Neural progenitor cell (in vitro differentiated cells): ENCODE results near the gene ARHGEF26. TPM values are rescaled to one million over a fixed set of nuclear protein-coding genes. Genes with fewer than 3 reads are reported as not detected.

ENCODE experiments used
- DNase-seq: peaks from one replicate; pipeline ENCODE4 v3.0.0-alpha.2; 2016; ENCODE audit warnings: low spot score
- H2AFZ ChIP-seq: fragments of 200-600 bp; sonication (generic); replicated peaks from 2 replicates; pipeline ENCODE4 v1.6.1; 2016; ENCODE audit warnings: antibody characterized with exemption
- H3F3A ChIP-seq: fragments of 200-600 bp; sonication (generic); 2 replicates; pipeline ENCODE4 v1.6.1; 2016; ENCODE audit warnings: antibody characterized with exemption, low read depth
- H3K27ac ChIP-seq: fragments of 200-600 bp; sonication (generic); 2 replicates; pipeline ENCODE4 v1.5.1; 2016; ENCODE audit warnings: mild to moderate bottlenecking
- H3K27me3 ChIP-seq: fragments of 200-600 bp; sonication (generic); 2 replicates; pipeline ENCODE4 v1.6.1; 2016; ENCODE audit warnings: mild to moderate bottlenecking, moderate library complexity
- H3K36me3 ChIP-seq: fragments of 200-600 bp; sonication (generic); 2 replicates; pipeline ENCODE4 v1.5.1; 2016
- H3K4me1 ChIP-seq: fragments of 200-600 bp; sonication (generic); 2 replicates; pipeline ENCODE4 v1.6.1; 2016; ENCODE audit warnings: mixed run types
- H3K4me2 ChIP-seq: fragments of 200-600 bp; sonication (generic); 2 replicates; pipeline ENCODE4 v1.6.1; 2016
- H3K4me3 ChIP-seq: fragments of 200-600 bp; sonication (generic); 2 replicates; pipeline ENCODE4 v1.5.1; 2016
- H3K79me2 ChIP-seq: fragments of 200-600 bp; sonication (generic); 2 replicates; pipeline ENCODE4 v1.6.1; 2016; ENCODE audit warnings: low read depth
- H3K9ac ChIP-seq: fragments of 200-600 bp; sonication (generic); 2 replicates; pipeline ENCODE4 v1.6.1; 2016
- H3K9me3 ChIP-seq: fragments of 200-600 bp; sonication (generic); 2 replicates; pipeline ENCODE4 v1.5.1; 2016; ENCODE audit warnings: low read depth
- H4K20me1 ChIP-seq: fragments of 200-600 bp; sonication (generic); 2 replicates; pipeline ENCODE4 v1.6.1; 2016; ENCODE audit warnings: low read depth
- H3K27ac Mint-ChIP-seq: 3 replicates; pipeline ENCODE4 v1.8.0; 2021; ENCODE audit warnings: mixed read lengths
- H3K27me3 Mint-ChIP-seq: 2 replicates; pipeline ENCODE4 v1.8.0; 2022; ENCODE audit warnings: low read depth, mild to moderate bottlenecking, inconsistent platforms, moderate library complexity, mixed read lengths; ENCODE audit not compliant: insufficient read depth
- H3K36me3 Mint-ChIP-seq: 3 replicates; pipeline ENCODE4 v1.8.0; 2021; ENCODE audit warnings: mixed read lengths
- H3K4me1 Mint-ChIP-seq: 3 replicates; pipeline ENCODE4 v1.8.0; 2021; ENCODE audit warnings: mixed read lengths
- H3K4me3 Mint-ChIP-seq: 3 replicates; pipeline ENCODE4 v1.8.0; 2021; ENCODE audit warnings: mild to moderate bottlenecking, moderate library complexity, mixed read lengths
- H3K9me3 Mint-ChIP-seq: 3 replicates; pipeline ENCODE4 v1.8.0; 2020; ENCODE audit warnings: mixed read lengths
- CTCF ChIP-seq: fragments of 200-600 bp; sonication (generic); IDR thresholded peaks from 2 replicates; pipeline ENCODE4 v1.5.1; 2017; ENCODE audit warnings: antibody characterized with exemption, mild to moderate bottlenecking
- EZH2 ChIP-seq: fragments of 200-600 bp; sonication (generic); IDR thresholded peaks from 2 replicates; pipeline ENCODE4 v1.6.1; 2017; ENCODE audit warnings: antibody characterized with exemption, mild to moderate bottlenecking, moderate library complexity
- EZH2phosphoT487 ChIP-seq: fragments of 200-600 bp; sonication (generic); IDR thresholded peaks from 2 replicates; pipeline ENCODE4 v1.6.1; 2017; ENCODE audit warnings: antibody characterized with exemption
- total RNA-seq: library from RNA; depleted of rRNA; stranded (reverse); fragments of >200 nt; gene quantifications from 2 replicates; pipeline ENCODE4 v1.2.3, GENCODE V29; 2015; ENCODE audit warnings: low replicate concordance

Gene ARHGEF26
- 13.4 and 14.0 TPM in 2 replicates for total RNA-seq

GRCh38 chr3:154120961-154121700, at the start of gene ARHGEF26:
TSS of gene ARHGEF26 (plus strand) at chr3:154121390. CDS start at chr3:154121993, 603 bp downstream.
- Histone ChIP-seq H3K27ac (no peak within 1 kb of the TSS), H3K4me2 (peak within 1 kb of the TSS; percentile 93), H3K4me1 (peaks cover 14% of the 10 kb centered on the region), H3F3A (no peaks in the 10 kb centered on the region), H3K4me3 (peak within 1 kb of the TSS; percentile 79), H3K36me3 (no peaks in the 10 kb centered on the region), H3K9ac (no peak within 1 kb of the TSS), H4K20me1 (peaks cover 30% of the 10 kb centered on the region), H2AFZ (peak within 1 kb of the TSS; percentile 99), H3K9me3 (no peaks in the 10 kb centered on the region), H3K79me2 (peaks cover 14% of the 10 kb centered on the region), H3K27me3 (peaks cover 35% of the 10 kb centered on the region)
- H3K27me3 Mint-ChIP-seq = peaks cover 9% of the 10 kb centered on the region
- H3K9me3 Mint-ChIP-seq = no peaks in the 10 kb centered on the region
- TF ChIP-seq EZH2 = no peak
- H3K4me1 Mint-ChIP-seq = peaks cover 37% of the 10 kb centered on the region
- H3K4me3 Mint-ChIP-seq = peak within 1 kb of the TSS; percentile 90
- no peaks in the 10 kb centered on the region for H3K36me3 Mint-ChIP-seq
- peak; percentile 92 for DNase-seq
- H3K27ac Mint-ChIP-seq = peak within 1 kb of the TSS; percentile 31

GRCh38 chr3:154074966-154075365, 46.2 kb upstream of the ARHGEF26 start:
- Histone ChIP-seq H3K9me3 (no peaks in the 10 kb centered on the region), H3K27ac (no peak overlapping the region), H3K4me3 (no peak overlapping the region), H3K4me1 (no peaks in the 10 kb centered on the region), H3K9ac (no peak overlapping the region), H3F3A (no peaks in the 10 kb centered on the region), H3K4me2 (no peak overlapping the region), H4K20me1 (no peaks in the 10 kb centered on the region), H3K79me2 (no peaks in the 10 kb centered on the region), H2AFZ (no peak overlapping the region), H3K27me3 (no peaks in the 10 kb centered on the region), H3K36me3 (no peaks in the 10 kb centered on the region)
- Mint-ChIP-seq H3K9me3 (peaks cover 4% of the 10 kb centered on the region), H3K27ac (no peak overlapping the region), H3K4me1 (no peaks in the 10 kb centered on the region), H3K4me3 (no peak overlapping the region), H3K36me3 (no peaks in the 10 kb centered on the region), H3K27me3 (no peaks in the 10 kb centered on the region)
- no peak for DNase-seq
- no peak for TF ChIP-seq EZH2phosphoT487
- TF ChIP-seq EZH2 = no peak
- no peak for TF ChIP-seq CTCF

GRCh38 chr3:154078672-154079071, 42.5 kb upstream of the ARHGEF26 start:
- Histone ChIP-seq H3K27me3 (no peaks in the 10 kb centered on the region), H3K4me3 (no peak overlapping the region)

More at GRCh38 chr3:154078672-154079071, 42.5 kb upstream of the ARHGEF26 start:
- no peak overlapping the region for H3K9ac ChIP-seq
- no peak overlapping the region for H3K4me3 Mint-ChIP-seq
- TF ChIP-seq EZH2phosphoT487 = no peak
- TF ChIP-seq CTCF = no peak
- TF ChIP-seq EZH2 = no peak
- H3K79me2 ChIP-seq = no peaks in the 10 kb centered on the region
- no peak overlapping the region for H3K4me2 ChIP-seq
- no peak for DNase-seq
- no peak overlapping the region for H2AFZ ChIP-seq
- H3K36me3 ChIP-seq = no peaks in the 10 kb centered on the region
- no peaks in the 10 kb centered on the region for H3K9me3 ChIP-seq
- H3K27me3 Mint-ChIP-seq = no peaks in the 10 kb centered on the region
- H3F3A ChIP-seq = no peaks in the 10 kb centered on the region
- no peaks in the 10 kb centered on the region for H3K4me1 ChIP-seq
- H3K9me3 Mint-ChIP-seq = no peaks in the 10 kb centered on the region
- H3K36me3 Mint-ChIP-seq = no peaks in the 10 kb centered on the region
- H3K27ac ChIP-seq = no peak overlapping the region
- no peak overlapping the region for H3K27ac Mint-ChIP-seq
- H4K20me1 ChIP-seq = no peaks in the 10 kb centered on the region
- no peaks in the 10 kb centered on the region for H3K4me1 Mint-ChIP-seq
